Loucy (cell line): ENCODE measurements around the gene ADISSP.

Source experiments
- CTCF ChIP-seq: fragments of 200-600 bp; sonication (generic); conservative IDR thresholded peaks from 2 replicates; pipeline ENCODE4 v1.5.1; 2014; ENCODE audit warnings: mild to moderate bottlenecking, antibody characterized with exemption, low read length
- EZH2phosphoT487 ChIP-seq: fragments of 200-600 bp; IDR thresholded peaks from 2 replicates; pipeline ENCODE4 v1.6.1; 2018; ENCODE audit warnings: antibody characterized with exemption, mild to moderate bottlenecking, moderate library complexity, borderline replicate concordance

- TF ChIP-seq CTCF (no peak), EZH2phosphoT487 (no peak)
These were observed 13.3 kb downstream of the ADISSP start for GRCh38 chr20:3754276-3754630.
